Mesendoderm (in vitro differentiated cells): ENCODE data around the gene GUK1.
"Not testable (repeated sequence)": the region's sequence is repeated elsewhere in the genome, so short reads cannot be mapped to it uniquely, and the experiment has no call there.

Experiments used
- DNase-seq: peaks from one replicate; pipeline ENCODE4 v3.0.0; 2013
- H2AK5ac ChIP-seq: 2 replicates; pipeline ENCODE4 v1.6.1; 2013; ENCODE audit warnings: low read length, inconsistent platforms
- H2BK120ac ChIP-seq: 2 replicates; pipeline ENCODE4 v1.6.1; 2013; ENCODE audit warnings: low read depth, mild to moderate bottlenecking, low read length, moderate library complexity, mixed read lengths
- H2BK15ac ChIP-seq: replicated peaks from 2 replicates; pipeline ENCODE4 v1.6.1; 2013; ENCODE audit warnings: low read depth, mild to moderate bottlenecking, moderate library complexity
- H2BK5ac ChIP-seq: 2 replicates; pipeline ENCODE4 v1.6.1; 2013; ENCODE audit warnings: low read length, inconsistent platforms
- H3K18ac ChIP-seq: 2 replicates; pipeline ENCODE4 v1.6.1; 2013; ENCODE audit warnings: mild to moderate bottlenecking, low read length, mixed read lengths
- H3K23ac ChIP-seq: one replicate; pipeline ENCODE4 v1.6.1; 2013; ENCODE audit warnings: low read length
- H3K27ac ChIP-seq: 2 replicates; pipeline ENCODE4 v1.5.1; 2013; ENCODE audit warnings: low read depth, mild to moderate bottlenecking, inconsistent platforms, low read length, moderate library complexity
- H3K27me3 ChIP-seq: 2 replicates; pipeline ENCODE4 v1.6.1; 2013; ENCODE audit warnings: low read length, control low read depth, mild to moderate bottlenecking, inconsistent platforms; ENCODE audit not compliant: insufficient read depth, poor library complexity
- H3K36me3 ChIP-seq: 2 replicates; pipeline ENCODE4 v1.6.1; 2013; ENCODE audit warnings: low read length, inconsistent platforms; ENCODE audit not compliant: control insufficient read depth, insufficient read depth
- H3K4ac ChIP-seq: one replicate; pipeline ENCODE4 v1.6.1; 2013; ENCODE audit warnings: low read depth, mild to moderate bottlenecking, low read length, moderate library complexity
- H3K4me1 ChIP-seq: 2 replicates; pipeline ENCODE4 v1.6.1; 2013; ENCODE audit warnings: low read depth, low read length, inconsistent platforms; ENCODE audit not compliant: control insufficient read depth
- H3K4me2 ChIP-seq: 2 replicates; pipeline ENCODE4 v1.6.1; 2013; ENCODE audit warnings: low read length
- H3K4me3 ChIP-seq: 2 replicates; pipeline ENCODE4 v1.5.1; 2013; ENCODE audit warnings: mild to moderate bottlenecking, low read length
- H3K56ac ChIP-seq: one replicate; pipeline ENCODE4 v1.6.1; 2013; ENCODE audit warnings: low read length
- H3K79me1 ChIP-seq: 2 replicates; pipeline ENCODE4 v1.6.1; 2013; ENCODE audit warnings: low read length, inconsistent platforms
- H3K79me2 ChIP-seq: 2 replicates; pipeline ENCODE4 v1.6.1; 2013; ENCODE audit warnings: mild to moderate bottlenecking, low read length; ENCODE audit not compliant: control insufficient read depth, insufficient read depth
- H3K9ac ChIP-seq: 2 replicates; pipeline ENCODE4 v1.6.1; 2013; ENCODE audit warnings: low read length, inconsistent platforms
- H4K5ac ChIP-seq: one replicate; pipeline ENCODE4 v1.6.1; 2013; ENCODE audit warnings: low read length
- H4K8ac ChIP-seq: one replicate; pipeline ENCODE4 v1.6.1; 2013; ENCODE audit warnings: low read depth, mild to moderate bottlenecking, control low read depth, low read length, moderate library complexity
- WGBS: extraction: QIAGEN DNeasy Blood & Tissue Kit; methylation state at CpG from one replicate; pipeline ENCODE4 v1.1.7; 2013; ENCODE audit warnings: low lambda C conversion rate, missing lambda C conversion rate; ENCODE audit not compliant: insufficient coverage; ENCODE audit errors: extremely low coverage; 5-methylcytosine and 5-hydroxymethylcytosine counted together

The GUK1 gene

DNA sequence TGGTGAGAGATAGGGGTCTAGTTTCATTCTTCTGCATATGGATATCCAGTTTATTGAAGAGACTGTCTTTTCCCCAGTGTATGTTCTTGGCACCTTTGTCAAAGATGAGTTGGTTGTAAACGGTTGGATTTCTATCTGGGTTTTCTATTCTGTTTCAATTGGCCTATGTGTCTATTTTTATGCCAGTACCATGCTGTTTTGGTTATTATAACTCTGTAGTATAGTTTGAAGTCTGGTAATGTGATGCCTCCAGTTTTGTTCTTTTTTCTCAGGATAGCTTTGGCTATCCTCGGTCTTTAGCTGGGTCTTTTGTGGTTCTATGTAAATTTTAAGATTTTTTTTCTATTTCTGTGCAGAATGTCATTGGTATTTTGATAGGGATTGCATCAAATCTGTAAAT lies 48.2 kb downstream of the GUK1 start:
- not testable (repeated sequence) for H3K23ac ChIP-seq, H2BK15ac ChIP-seq, H3K79me2 ChIP-seq, H3K4me2 ChIP-seq, H3K4me3 ChIP-seq, H2BK5ac ChIP-seq, H3K4ac ChIP-seq, H3K56ac ChIP-seq, H2AK5ac ChIP-seq, H4K8ac ChIP-seq, H3K9ac ChIP-seq, H4K5ac ChIP-seq, H3K79me1 ChIP-seq, H3K27ac ChIP-seq, H3K36me3 ChIP-seq, H3K4me1 ChIP-seq, H2BK120ac ChIP-seq, H3K27me3 ChIP-seq, DNase-seq, H3K18ac ChIP-seq
- no CpG with 5 or more reads among the region's 2 CpGs for WGBS

DNA sequence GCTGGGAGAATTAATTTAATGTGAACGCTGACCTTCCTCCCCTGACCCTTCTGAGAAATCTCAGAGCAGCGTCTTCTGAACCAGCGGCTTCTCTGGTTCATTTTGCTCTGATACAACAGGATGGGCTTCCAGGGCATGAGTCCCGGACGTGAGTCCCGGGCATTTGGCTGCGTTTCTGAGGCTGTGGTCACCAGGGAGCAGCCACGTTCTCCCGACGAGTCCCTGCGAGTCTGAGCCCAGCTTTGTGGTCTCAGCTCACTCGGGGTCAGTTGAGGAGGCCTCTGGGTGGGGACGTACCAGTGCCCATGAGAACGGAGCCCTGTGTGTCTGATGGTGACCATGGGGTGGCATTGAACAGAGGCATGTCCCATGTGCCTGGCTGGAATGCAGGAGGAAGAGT lies 50.1 kb downstream of the GUK1 start:
- no peaks in the 10 kb centered on the region for H3K79me2 ChIP-seq
- H3K27me3 ChIP-seq: no peaks in the 10 kb centered on the region
- no peak overlapping the region for H2BK15ac ChIP-seq
- H2BK120ac ChIP-seq: no peak overlapping the region
- no peak overlapping the region for H2BK5ac ChIP-seq
- no peak overlapping the region for H3K9ac ChIP-seq
- peaks cover 6% of the 10 kb centered on the region for H3K4me1 ChIP-seq
- no peak overlapping the region for H3K4me2 ChIP-seq
- no CpG with 5 or more reads among the region's 14 CpGs for WGBS
- H3K18ac ChIP-seq: no peak overlapping the region
- H3K79me1 ChIP-seq: no peaks in the 10 kb centered on the region
- no peak overlapping the region for H3K56ac ChIP-seq
- no peak overlapping the region for H3K23ac ChIP-seq
- no peak overlapping the region for H3K4ac ChIP-seq
- no peaks in the 10 kb centered on the region for H3K36me3 ChIP-seq
- no peak for DNase-seq
- H2AK5ac ChIP-seq: no peak overlapping the region
- H4K5ac ChIP-seq: no peak overlapping the region
- H3K27ac ChIP-seq: no peak overlapping the region
- no peak overlapping the region for H3K4me3 ChIP-seq
- H4K8ac ChIP-seq: no peak overlapping the region

DNA sequence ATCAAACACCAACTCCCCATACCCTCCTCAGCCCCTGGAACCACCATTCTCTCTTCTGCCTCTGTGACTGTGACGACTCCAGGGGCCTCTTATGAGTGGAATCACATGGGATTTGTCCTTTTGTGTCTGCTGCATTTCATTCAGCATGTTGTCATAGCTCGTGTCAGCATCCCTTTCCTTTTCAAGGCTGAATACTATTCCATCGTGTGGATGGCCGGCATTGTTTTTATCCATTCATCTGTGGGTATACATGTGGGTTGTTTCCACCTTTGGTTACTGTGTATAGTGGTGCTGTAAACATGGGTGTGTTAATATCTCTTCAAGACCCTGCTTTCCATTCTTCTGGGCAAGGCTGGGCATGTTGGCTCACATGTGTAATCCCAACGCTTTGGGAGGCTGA lies 50.7 kb downstream of the GUK1 start:
- Histone ChIP-seq H3K4ac (no peak overlapping the region), H3K23ac (no peak overlapping the region), H3K79me1 (no peaks in the 10 kb centered on the region), H3K56ac (no peak overlapping the region), H3K4me2 (no peak overlapping the region), H4K8ac (no peak overlapping the region), H3K4me3 (no peak overlapping the region), H3K4me1 (peaks cover under 1% of the 10 kb centered on the region), H3K18ac (no peak overlapping the region), H2BK5ac (no peak overlapping the region), H3K27ac (no peak overlapping the region), H4K5ac (no peak overlapping the region), H2BK120ac (no peak overlapping the region), H2BK15ac (no peak overlapping the region), H3K9ac (no peak overlapping the region), H3K79me2 (no peaks in the 10 kb centered on the region), H2AK5ac (no peak overlapping the region), H3K36me3 (no peaks in the 10 kb centered on the region), H3K27me3 (no peaks in the 10 kb centered on the region)
- no CpG with 5 or more reads among the region's 5 CpGs for WGBS
- DNase-seq: no peak

DNA sequence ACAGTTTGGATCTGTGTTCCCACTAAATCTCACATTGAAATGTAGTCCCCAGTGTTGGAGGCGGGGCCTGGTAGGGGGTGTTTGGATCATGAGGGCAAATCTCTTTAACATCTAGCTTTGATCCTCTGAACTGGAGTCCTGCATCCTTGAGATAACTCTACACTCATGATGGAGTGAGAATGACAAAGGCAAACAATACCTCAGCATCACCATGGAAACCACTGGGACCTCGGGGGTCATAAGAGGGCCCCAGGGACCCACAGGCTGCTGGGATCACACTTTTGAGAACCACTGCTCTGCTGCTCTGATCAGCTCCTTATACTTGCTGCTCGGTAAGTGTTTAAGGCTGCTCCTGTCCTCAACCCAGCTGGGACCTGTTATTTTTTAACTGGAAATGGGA lies 54.4 kb downstream of the GUK1 start:
- Histone ChIP-seq H3K18ac (no peak overlapping the region), H3K4me3 (no peak overlapping the region), H3K4ac (no peak overlapping the region), H3K79me2 (no peaks in the 10 kb centered on the region), H3K79me1 (no peaks in the 10 kb centered on the region), H2BK5ac (no peak overlapping the region), H3K9ac (no peak overlapping the region), H3K27me3 (no peaks in the 10 kb centered on the region), H3K36me3 (no peaks in the 10 kb centered on the region), H3K23ac (no peak overlapping the region), H2AK5ac (no peak overlapping the region), H2BK15ac (no peak overlapping the region), H3K56ac (no peak overlapping the region), H4K5ac (no peak overlapping the region), H2BK120ac (no peak overlapping the region), H3K4me2 (no peak overlapping the region), H3K4me1 (no peaks in the 10 kb centered on the region), H3K27ac (no peak overlapping the region), H4K8ac (no peak overlapping the region)
- WGBS: no CpG with 5 or more reads among the region's 3 CpGs
- DNase-seq: no peak

DNA sequence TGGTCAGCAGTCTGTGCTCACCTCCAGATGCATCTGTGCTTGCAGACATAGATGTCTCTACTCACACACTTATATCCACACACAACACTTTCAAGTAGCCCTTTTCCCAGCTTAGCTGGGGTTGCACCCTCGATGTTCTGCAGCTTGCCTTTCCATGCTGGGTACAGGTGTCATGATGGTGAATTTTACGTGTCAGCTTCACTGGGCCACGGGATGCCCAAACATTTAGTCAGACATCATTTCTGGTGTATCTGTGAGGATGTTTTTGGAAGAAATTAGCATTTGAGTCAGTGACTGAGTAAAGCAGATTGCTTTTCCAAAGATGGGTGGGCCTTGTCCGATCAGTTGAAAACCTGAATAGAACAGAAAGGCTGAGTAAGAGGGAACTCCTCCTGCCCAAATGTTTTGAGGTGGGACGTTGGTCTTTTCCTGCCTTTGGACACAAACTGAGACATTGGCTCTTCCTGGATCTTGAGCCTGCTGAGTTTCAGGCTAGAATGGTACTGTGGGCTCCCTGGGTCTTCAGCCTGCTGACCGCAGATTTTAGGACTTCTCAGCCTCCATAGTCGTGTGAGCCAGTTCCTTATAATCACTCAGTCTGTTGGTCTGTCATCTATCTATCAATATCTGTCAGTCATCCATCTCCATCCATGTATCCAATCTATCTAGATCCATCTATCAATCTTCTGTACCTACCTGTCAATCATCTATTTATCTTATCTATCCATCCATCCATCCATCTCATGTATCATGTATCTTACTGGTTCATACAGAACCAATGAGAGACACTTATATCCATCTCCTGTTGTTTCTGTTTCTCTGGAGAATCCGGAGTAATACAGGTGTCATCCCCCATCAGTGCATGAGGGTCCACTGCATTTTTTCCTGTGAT lies 55.1 kb downstream of the GUK1 start:
- Histone ChIP-seq H3K23ac (no peak overlapping the region), H3K4me3 (no peak overlapping the region), H2BK5ac (no peak overlapping the region), H4K5ac (no peak overlapping the region), H3K79me2 (no peaks in the 10 kb centered on the region), H3K4me2 (no peak overlapping the region), H2BK15ac (no peak overlapping the region), H3K27me3 (no peaks in the 10 kb centered on the region), H2BK120ac (no peak overlapping the region), H3K36me3 (no peaks in the 10 kb centered on the region), H4K8ac (no peak overlapping the region), H3K9ac (no peak overlapping the region), H2AK5ac (no peak overlapping the region), H3K56ac (no peak overlapping the region), H3K27ac (no peak overlapping the region), H3K4me1 (no peaks in the 10 kb centered on the region), H3K4ac (no peak overlapping the region), H3K18ac (no peak overlapping the region), H3K79me1 (no peaks in the 10 kb centered on the region)
- no CpG with 5 or more reads among the region's 8 CpGs for WGBS
- no peak for DNase-seq
